HuH-7.5 (cell line): ENCODE results near the gene ZNF296.

Experiments
- DNase-seq: peaks from one replicate; pipeline ENCODE4 v3.0.0; 2011; ENCODE audit warnings: low spot score

Gene ZNF296

GRCh38 chr19:45103156-45103507 is 26.9 kb upstream of the ZNF296 start:
- no peak for DNase-seq

- DNase-seq, result no peak
Measured at GRCh38 chr19:45102481-45102880, 26.2 kb upstream of the ZNF296 start.

- no peak for DNase-seq
Measured at GRCh38 chr19:45101806-45102205, 25.5 kb upstream of the ZNF296 start.

- DNase-seq, result no peak
Measured at GRCh38 chr19:45100846-45101252, 24.6 kb upstream of the ZNF296 start.

DNA sequence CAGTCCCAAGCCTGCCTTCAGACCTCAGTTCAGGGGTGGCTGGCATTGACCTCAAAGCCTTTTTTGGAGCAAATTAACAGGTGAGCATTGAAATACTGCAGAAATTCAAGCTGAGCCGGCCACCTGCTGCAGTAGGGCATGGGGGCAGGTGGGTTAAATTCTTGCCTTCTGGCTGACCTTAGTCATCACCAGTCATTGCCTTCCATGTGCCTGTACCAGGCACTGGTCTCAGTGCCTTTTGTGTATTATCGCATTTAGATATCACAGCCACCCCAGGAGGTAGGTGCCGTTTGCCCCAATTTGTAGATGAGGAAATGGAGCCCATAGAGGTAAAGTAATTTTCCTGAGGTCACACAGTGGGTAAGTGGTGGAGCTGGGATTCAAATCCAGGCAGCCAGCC is 23.9 kb upstream of the ZNF296 start:
- no peak for DNase-seq

DNA sequence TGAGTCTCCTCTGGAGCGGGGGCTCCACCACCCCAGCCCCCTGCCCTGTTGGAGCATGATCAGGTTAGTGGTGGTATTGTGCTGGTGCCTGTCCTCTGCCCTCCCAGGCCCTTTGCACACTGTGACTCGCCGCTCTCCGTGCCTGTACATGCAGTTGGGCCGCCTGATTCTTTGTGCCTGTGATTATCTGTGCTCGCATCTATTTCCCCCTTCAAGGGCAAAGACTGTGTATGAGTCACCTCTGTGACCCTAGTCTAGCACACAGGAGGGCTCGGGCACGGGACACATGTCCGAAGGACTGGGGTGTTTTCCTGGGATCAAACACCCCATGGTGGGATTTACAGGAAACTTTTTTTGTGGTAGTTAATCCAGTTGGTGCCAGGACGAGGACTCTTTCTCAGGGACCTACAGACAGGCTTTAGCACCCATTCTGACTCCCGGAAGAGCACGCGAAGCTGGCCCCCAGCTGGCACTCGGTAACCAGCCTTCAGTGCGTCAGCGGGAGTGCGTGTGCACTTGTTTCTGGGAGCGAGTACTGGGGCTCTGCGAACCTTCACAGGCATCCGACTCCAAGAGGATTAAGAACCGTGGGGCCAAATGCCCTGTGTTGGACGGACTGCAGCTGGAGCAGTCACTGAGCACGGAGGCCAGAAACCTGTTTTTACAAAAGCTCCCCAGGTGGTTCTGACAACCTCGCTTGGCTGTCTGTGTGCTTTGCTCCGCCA is 23.4 kb upstream of the ZNF296 start:
- no peak for DNase-seq

DNA sequence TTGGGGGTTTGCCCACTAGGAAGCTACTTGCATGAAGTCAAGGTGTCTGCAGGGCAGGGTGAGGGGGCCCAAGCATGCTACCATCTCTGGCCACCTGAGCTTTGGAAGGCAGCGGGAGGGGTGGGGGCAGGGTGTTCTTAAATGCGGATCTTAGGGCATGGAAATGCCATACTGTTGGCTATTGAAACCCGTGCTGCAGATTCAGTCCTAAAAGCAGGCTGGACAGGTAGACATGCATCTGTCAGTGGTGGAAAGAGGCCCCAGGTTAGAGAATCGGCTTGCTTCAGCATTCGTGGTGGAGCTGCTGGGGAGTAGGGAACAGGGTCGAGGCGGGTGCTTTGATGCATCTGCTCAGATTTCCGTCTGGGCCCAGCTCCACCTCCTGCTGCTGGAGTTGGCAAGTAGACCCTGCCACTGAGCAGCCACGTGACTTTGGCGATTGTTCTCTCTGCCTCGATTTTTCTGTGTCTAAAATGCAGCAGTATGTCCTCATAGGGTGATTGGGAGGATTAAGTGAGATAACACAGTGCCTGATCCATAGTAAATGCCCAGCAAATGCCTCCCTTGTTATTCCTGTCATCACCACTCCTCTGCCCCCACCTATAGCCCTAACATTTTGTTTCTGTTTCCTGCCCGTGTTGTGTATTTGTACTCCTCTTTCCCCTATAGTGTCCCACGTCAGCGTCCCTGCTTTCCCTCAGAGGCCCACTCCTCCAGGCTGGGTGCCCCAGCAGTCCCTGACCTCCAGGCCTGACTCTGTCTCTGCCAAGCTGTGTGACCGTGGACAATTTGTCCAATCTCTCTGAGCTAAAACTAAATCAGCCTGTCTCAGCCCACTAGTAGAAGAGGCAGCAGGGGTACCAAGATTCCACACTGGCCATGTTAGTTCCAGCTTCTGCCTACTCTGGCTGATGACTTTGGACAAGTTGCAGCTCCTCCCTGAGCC is 22.5 kb upstream of the ZNF296 start:
- no peak for DNase-seq

- DNase-seq, result peak; percentile 60
Measured at GRCh38 chr19:45097776-45098520, 21.7 kb upstream of the ZNF296 start.

- no peak for DNase-seq
Measured at GRCh38 chr19:45097450-45097775, 21.1 kb upstream of the ZNF296 start.

DNA sequence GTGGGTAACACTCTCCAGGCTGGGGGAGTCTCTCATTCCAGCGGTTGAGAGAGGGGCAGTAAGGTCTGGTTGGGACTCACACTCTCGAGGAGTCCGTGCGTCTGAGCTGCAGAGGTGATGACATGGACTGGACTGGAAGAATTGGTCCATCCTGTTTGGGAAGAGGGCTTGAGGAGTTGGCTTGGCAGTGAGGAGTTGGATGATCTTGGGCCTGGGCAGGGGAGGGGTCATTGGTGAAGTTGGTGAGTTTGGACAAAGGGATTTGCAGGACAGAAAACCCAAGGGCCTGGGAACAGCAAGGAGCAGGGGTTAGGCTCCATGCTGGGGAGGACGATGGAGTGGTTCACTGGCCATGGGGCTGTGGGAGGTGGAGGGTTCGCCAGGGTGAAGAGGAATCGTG is 20.4 kb upstream of the ZNF296 start:
- DNase-seq, result no peak

DNA sequence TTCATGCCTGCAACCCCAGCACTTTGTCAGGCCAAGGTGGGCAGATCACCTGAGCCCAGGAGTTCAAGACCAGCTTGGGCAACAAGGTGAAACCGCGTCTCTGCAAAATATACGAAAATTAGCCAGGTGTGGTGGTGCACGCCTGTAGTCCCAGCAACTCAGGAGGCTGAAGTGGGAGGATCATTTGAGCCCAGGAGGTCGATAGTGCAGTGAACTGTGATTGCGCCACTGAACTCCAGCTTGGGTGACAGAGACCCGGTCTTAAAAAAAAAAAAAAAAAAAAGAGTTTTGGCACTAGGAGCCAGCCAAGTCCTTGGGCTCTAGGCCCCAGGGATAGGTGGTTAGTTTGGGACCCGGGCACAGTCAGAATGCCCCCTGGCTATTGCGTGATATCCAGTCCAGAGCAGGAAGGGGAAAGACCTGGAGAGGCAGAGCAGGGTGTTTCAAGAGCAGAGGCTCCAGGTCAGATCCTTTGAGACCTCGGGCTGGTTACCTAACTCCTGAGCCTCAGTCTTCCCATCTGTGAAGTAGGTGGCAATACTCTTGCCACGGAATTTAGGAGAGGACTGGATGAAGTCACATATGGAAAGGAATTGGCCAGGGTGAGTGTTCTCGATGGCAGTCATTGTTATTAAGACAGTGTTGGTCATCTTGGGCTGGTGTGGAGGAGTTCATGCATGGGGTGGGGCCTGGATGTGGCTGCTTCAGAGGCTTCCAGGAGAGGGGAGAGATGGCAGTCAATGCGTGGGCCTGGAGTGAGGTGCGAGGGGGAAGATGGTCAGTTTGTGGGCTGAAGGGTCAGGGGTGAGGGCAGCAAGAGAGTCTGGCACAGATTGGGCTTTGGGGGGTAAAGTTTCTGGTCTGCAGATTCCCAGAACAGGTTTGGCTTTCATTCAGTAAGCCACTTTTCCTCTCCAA is 19.5 kb upstream of the ZNF296 start:
- no peak for DNase-seq

- no peak for DNase-seq
Measured at GRCh38 chr19:45094707-45095106, 18.4 kb upstream of the ZNF296 start.

DNA sequence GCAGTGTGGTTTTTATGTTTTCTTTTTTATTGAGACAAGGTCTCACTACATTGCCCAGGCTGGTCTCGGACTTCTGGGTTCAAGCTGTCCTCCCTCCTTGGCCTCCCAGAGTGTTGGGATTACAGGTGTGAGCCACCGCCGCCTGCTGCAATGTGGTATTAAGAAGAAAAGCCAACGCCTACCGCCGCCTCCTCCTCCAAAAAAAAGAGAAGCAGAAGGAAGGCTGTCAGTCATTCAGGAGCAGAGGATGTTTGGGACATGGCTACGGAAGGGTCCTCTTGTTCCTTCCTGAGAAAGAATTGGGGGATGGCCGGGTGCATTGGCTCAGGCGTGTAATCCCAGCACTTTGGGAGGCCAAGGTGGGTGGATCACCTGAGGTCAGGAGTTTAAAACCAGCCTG is 17.9 kb upstream of the ZNF296 start:
- DNase-seq, result no peak

DNA sequence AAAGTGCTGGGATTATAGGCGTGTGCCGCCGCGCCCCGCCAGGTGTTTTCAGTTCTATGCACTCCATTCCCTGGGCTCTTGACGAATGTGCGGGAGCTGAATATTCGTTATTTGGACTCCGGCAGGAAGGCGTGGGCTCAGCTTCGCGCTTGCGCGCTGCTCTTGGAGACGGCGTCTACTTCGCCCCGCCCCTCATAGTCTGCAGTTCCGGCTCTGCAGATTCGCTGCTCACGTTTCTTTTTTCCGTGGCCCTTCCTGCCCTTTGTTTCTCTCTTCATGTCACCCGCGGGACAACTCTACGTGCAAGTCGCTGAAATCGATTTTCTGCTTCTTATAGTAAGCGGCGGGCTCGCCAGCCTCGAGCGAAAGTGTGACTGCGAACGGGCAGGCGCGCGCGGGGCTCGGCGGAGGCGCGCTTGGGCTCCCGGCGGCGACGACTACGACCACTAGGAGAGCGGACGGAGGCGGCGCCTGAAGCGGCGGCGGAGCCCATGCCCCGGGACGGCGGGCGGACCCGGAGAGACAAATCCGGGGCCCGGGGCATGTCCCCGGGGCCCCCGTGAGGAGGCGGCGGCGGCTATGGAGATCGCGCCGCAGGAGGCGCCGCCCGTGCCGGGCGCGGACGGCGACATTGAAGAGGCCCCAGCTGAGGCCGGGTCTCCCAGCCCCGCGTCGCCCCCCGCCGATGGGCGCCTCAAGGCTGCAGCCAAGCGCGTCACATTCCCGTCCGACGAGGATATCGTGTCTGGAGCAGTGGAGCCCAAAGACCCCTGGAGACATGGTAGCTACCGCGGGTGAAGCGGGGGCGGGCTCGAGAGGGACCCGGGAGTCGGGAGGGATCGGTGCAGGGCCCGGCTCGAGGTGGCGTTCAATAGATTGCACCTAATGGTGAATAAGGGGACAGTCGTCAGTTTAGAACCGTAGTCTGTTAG is 16.7 kb upstream of the ZNF296 start, which contains the start of gene PPP1R37:
Gene PPP1R37, plus strand, starts transcription at position 433 of the 932 bp plus-strand sequence. Its CDS starts 147 bp downstream, at position 580.
- DNase-seq, result peak; percentile 98

- peak; percentile 97 for DNase-seq
Measured at GRCh38 chr19:45091031-45091923, 15.0 kb upstream of the ZNF296 start.

DNA sequence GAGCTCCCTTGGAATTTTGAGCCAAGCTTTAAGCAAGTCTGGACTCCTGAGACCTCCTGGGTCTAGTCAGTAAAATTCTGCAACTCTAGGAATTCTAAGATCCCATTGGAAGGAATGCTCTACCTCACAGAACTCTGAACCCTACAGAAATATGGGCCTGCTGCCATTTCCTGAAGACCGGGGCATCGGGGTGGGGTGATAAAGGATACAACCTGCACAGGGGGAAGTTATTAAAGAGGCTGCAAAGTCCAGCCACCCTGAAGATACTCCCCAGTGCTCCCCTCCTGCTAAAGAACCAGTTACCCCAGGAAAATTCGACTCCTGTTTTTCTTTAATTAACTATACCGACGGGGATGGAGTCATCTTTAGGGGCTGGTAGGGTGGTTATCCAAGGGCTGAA is 14.3 kb upstream of the ZNF296 start:
- no peak for DNase-seq

DNA sequence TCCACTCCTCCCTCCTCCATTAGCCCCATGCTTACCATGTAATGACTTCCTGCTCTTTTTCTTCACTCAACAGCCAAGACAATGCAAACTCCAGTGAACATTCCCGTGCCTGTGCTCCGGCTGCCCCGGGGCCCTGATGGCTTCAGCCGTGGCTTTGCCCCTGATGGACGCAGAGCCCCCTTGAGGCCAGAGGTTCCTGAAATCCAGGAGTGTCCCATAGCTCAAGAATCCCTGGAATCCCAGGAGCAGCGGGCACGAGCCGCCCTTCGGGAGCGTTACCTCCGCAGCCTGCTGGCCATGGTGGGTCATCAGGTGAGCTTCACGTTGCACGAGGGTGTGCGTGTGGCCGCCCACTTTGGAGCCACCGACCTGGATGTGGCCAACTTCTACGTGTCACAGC is 13.8 kb upstream of the ZNF296 start:
- DNase-seq, result no peak

DNA sequence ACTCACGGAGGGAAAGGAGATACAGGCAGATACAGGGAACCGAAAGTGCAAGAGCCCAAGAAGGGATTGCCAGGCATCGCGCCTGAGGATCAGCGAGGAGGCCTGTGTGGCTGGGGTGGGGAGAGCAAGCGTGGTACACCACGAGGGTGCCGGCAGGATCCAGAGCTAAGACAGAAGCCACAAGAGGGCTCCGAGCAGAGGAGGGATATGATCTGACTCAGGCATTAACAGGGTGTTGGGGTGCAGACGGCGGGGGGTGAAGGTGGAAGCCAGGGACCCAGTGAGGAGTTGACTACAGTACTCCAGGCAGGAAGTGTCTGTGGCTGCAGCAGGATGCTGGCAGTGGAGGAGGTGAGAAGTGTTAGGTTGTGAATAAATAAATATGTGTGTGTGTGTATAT is 11.3 kb upstream of the ZNF296 start:
- no peak for DNase-seq

- DNase-seq, result no peak
Measured at GRCh38 chr19:45086480-45086879, 10.2 kb upstream of the ZNF296 start.
